ENCODE results near the gene RASSF7.

- TF ChIP-seq CTCF (IDR thresholded peaks at IDR 0.05) (no peak), EZH2 (IDR thresholded peaks at IDR 0.05; ENCODE audit: borderline replicate concordance, insufficient read depth, low read depth, low read length, poor library complexity, severe bottlenecking) (no peak)
Observed at GRCh38 chr11:545171-545570, 15.6 kb upstream of the RASSF7 start.

Data from B cell (primary cell).